AG04449 (cell line): Measurements from ENCODE around the gene MAGI1.

Experiments used
- CTCF ChIA-PET: fragments of 350-600 bp; formaldehyde crosslinking; extraction: SDS; loops from one replicate; lab custom pipeline; 2021; ENCODE audit warnings: antibody characterized with exemption; lab: Yijun Ruan, JAX
- POLR2A ChIA-PET: fragments of 400-600, 350-600 bp; formaldehyde crosslinking; extraction: SDS; loops from one replicate; lab custom pipeline; 2020; ENCODE audit warnings: antibody characterized with exemption, inconsistent platforms; lab: Yijun Ruan, JAX
- DNase-seq: peaks from one replicate; pipeline ENCODE4 v3.0.0-alpha.2; 2010; ENCODE audit warnings: low read depth, low spot score
- H3K4me3 ChIP-seq: 2 replicates; pipeline ENCODE4 v1.5.1; 2011; ENCODE audit warnings: low read depth, mild to moderate bottlenecking, control low read depth, low read length
- TF ChIP-seq, protein P1 (sequence below): IDR thresholded peaks from one replicate; pipeline ENCODE4 v1.5.1; 2011; ENCODE audit warnings: mild to moderate bottlenecking, moderate library complexity, low read length, control low read depth, inconsistent platforms; ENCODE audit not compliant: insufficient read depth; ENCODE audit errors: missing control alignments

Gene MAGI1

DNA sequence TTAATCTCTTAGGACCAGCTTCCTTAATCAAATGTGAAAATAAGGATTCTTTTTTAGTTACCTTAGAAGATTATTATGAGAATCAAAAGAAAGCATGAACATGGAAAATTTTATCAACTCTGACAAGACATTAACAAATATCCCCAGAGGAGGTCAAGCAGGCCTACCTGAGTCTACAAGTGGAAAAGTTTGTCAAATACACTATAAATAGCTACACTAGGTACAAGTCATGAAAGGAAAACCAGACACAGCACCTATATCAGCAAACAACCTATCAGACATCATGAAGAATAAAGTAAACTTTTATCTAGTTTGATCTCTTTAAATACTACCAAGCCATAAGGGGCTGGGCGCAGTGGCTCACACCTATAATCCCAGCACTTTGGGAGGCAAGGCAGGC is 126.1 kb downstream of the MAGI1 start:
- no peak for DNase-seq
- CTCF ChIA-PET = interaction anchor here (0.6 to 1.5 kb wide), 4 partner anchors 10 to 570 kb away, joined by 3 to 4 read pairs (median 4); no protein-coding TSS in a partner anchor
- no peak overlapping the region for H3K4me3 ChIP-seq
- POLR2A ChIA-PET = no interaction called here
- TF ChIP-seq, protein P1, sequence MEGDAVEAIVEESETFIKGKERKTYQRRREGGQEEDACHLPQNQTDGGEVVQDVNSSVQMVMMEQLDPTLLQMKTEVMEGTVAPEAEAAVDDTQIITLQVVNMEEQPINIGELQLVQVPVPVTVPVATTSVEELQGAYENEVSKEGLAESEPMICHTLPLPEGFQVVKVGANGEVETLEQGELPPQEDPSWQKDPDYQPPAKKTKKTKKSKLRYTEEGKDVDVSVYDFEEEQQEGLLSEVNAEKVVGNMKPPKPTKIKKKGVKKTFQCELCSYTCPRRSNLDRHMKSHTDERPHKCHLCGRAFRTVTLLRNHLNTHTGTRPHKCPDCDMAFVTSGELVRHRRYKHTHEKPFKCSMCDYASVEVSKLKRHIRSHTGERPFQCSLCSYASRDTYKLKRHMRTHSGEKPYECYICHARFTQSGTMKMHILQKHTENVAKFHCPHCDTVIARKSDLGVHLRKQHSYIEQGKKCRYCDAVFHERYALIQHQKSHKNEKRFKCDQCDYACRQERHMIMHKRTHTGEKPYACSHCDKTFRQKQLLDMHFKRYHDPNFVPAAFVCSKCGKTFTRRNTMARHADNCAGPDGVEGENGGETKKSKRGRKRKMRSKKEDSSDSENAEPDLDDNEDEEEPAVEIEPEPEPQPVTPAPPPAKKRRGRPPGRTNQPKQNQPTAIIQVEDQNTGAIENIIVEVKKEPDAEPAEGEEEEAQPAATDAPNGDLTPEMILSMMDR = no peak

GRCh38 chr3:65908588-65908987 is 130.1 kb downstream of the MAGI1 start:
- DNase-seq = no peak
- ChIA-PET POLR2A (no interaction called here), CTCF (interaction anchor here (1.1 to 1.3 kb wide), 2 partner anchors 10 to 12 kb away, joined by 3 read pairs; no protein-coding TSS in a partner anchor)
- TF ChIP-seq, protein P1 = no peak
- H3K4me3 ChIP-seq = no peak overlapping the region

DNA sequence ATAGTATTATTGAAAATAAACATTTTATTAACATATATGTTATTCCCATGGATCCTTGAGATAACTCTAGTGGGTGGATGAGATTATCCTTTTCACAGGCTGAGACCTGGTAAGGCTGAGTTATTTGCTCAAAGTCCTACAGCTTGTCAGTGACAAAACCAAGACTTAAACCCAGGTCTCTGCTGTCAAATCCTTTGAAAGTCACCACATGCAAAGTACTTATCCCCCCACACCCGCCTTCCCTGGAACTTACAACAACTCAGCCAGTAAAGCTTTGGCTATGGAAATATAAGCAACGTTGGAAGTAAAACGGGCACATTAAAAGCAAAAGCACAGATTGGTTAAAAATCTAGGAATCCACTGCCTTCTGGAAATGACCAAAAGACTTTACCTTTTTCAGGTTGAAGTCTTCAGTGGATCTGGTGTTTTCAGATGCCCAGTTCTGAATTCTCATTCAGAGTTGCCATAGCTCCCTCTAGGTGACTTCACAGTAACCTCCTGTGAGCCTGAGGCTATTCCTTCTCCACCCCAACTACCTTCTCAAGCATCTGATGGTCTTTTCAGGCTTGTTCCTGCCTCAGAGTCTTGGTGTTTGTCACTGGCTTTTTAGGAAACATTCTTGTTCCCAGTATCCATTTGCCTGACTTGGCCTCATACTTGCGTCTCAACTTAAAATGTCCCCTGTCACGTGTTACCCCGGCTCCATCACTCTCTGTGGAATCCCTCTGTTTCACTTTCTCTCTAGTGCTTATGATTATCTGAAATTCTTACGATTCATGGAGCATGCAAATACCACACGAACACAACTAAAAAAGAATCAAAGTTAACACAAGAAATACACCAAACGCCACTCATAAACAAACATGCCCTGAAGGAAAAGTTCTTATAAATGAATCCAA is 131.2 kb downstream of the MAGI1 start:
- TF ChIP-seq, protein P1 = no peak
- ChIA-PET POLR2A (interaction anchor here (0.5 kb wide), 1 partner anchor 63 kb away, joined by 5 read pairs; no protein-coding TSS in a partner anchor), CTCF (interaction anchor here (1.3 kb wide), 1 partner anchor 11 kb away, joined by 3 read pairs; no protein-coding TSS in a partner anchor)
- no peak for DNase-seq
- no peak overlapping the region for H3K4me3 ChIP-seq

DNA sequence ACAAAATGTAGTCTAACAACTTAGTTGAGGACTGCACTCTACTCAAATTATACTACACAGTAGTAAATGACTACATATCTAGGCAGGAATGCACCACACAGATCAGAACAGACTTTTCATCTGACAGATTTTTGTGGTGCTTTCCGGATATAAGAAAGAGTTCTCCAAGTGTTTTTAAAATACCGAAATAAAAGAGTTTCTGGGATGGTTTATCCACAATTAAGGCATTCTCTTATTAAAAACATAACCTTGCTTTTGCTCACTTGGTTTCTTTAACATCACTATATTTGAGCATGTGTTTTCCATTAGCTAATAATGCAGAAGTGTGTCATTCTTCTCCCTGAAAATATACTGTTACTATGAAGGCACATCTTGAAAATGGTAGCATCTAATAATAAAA is 132.9 kb downstream of the MAGI1 start:
- POLR2A ChIA-PET = no interaction called here
- CTCF ChIA-PET = interaction anchor here (1.5 to 1.8 kb wide), 2 partner anchors 10 to 17 kb away, joined by 3 to 7 read pairs; no protein-coding TSS in a partner anchor
- DNase-seq = no peak
- H3K4me3 ChIP-seq = no peak overlapping the region
- TF ChIP-seq, protein P1 = no peak

- H3K4me3 ChIP-seq = no peak overlapping the region
- TF ChIP-seq, protein P1 = no peak
- POLR2A ChIA-PET = no interaction called here
- DNase-seq = no peak
- CTCF ChIA-PET = interaction anchor here (1.8 to 1.9 kb wide), 2 partner anchors 12 to 235 kb away, joined by 5 to 7 read pairs; no protein-coding TSS in a partner anchor
Measured at GRCh38 chr3:65904016-65904415, 134.7 kb downstream of the MAGI1 start.

DNA sequence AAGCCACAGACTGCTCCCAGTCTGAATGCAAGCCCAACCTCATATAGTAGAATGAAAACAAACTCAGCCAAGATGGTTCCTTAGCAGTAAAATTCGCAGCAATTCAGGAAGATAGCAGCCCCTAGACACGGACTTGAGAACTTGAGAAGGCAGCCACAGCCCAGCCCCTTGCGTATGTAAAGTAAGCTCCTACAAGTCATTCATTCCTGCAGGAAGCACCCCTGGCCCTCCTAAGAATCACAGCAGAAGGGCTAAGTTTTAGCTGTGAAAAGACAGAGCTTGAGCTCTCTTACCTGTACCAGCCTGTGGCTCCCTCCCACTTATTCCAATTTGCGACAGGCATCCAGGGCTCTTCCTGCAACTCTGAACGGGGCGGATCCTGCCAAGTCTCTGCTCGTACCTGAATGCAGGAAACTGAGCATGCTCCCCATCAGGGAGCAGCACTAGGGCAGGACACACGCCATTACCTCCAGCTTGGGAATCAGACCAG is 136.4 kb downstream of the MAGI1 start:
- H3K4me3 ChIP-seq = no peak overlapping the region
- POLR2A ChIA-PET = no interaction called here
- TF ChIP-seq, protein P1 = no peak
- CTCF ChIA-PET = interaction anchor here (0.8 to 1.4 kb wide), 3 partner anchors 10 to 26 kb away, joined by 3 to 4 read pairs (median 4); no protein-coding TSS in a partner anchor
- DNase-seq = no peak
